PFSK-1 (cell line): ENCODE measurements around the gene APLP1.

Experiments used
- POLR2AphosphoS5 ChIP-seq: IDR thresholded peaks from 2 replicates; pipeline ENCODE4 v1.6.1; 2012; ENCODE audit warnings: low read depth, mild to moderate bottlenecking, control low read depth, low read length, moderate library complexity
- REST ChIP-seq, 2 experiments: IDR thresholded peaks; 2 replicates each; pipeline versions ENCODE4 v1.6.1 to v1.8.0; 2011 to 2012; ENCODE audit warnings: low read depth in 2 of 2, low read length in 2 of 2, control low read depth in 1 of 2, inconsistent platforms in 1 of 2, mild to moderate bottlenecking in 1 of 2, moderate library complexity in 1 of 2; ENCODE audit not compliant: insufficient read depth in 1 of 2
- SIN3A ChIP-seq: IDR thresholded peaks from 2 replicates; pipeline ENCODE4 v1.6.1; 2012; ENCODE audit warnings: mild to moderate bottlenecking, low read length, moderate library complexity, borderline replicate concordance; ENCODE audit not compliant: insufficient read depth
- TAF1 ChIP-seq: IDR thresholded peaks from 2 replicates; pipeline ENCODE4 v1.6.1; 2012; ENCODE audit warnings: low read length, control low read depth, borderline replicate concordance; ENCODE audit not compliant: insufficient read depth

GRCh38 chr19:35911173-35911572, 42.8 kb downstream of the APLP1 start:
- TF ChIP-seq POLR2AphosphoS5 (no peak), TAF1 (no peak), REST (IDR thresholded peaks at IDR 0.05; ENCODE audit: insufficient read depth in 1 of 2, low read depth in 2 of 2, low read length in 2 of 2) (no peak), SIN3A (no peak)
